HCEC 1CT (cell line): Measurements from ENCODE around the gene ZNF701.
"Not testable (repeated sequence)": the region's sequence is repeated elsewhere in the genome, so short reads cannot be mapped to it uniquely, and the experiment has no call there.

Experiments
- DNase-seq: peaks from one replicate; pipeline ENCODE4 v3.0.0-alpha.2; 2017

ZNF701 gene

GRCh38 chr19:52570000-52570861 is at the start of gene ZNF701:
Gene ZNF701, plus strand, starts transcription at chr19:52570287. Its CDS starts 3,861 bp downstream, at chr19:52574148.
- DNase-seq = peak; percentile 67

- DNase-seq = no peak
These were observed 47.5 kb upstream of the ZNF701 start for GRCh38 chr19:52522551-52522950.

GRCh38 chr19:52524086-52524485 is 46.0 kb upstream of the ZNF701 start:
- DNase-seq = no peak

- peak; percentile 90 for DNase-seq
These were observed 42.7 kb upstream of the ZNF701 start, which contains the start of gene ZNF808 for GRCh38 chr19:52527134-52527955. Gene ZNF808, plus strand, starts transcription at chr19:52527668. Its CDS starts 15,617 bp downstream, at chr19:52543285.

- DNase-seq = no peak
These were observed 42.1 kb upstream of the ZNF701 start for GRCh38 chr19:52527956-52528351.

- no peak for DNase-seq
These were observed 37.6 kb upstream of the ZNF701 start for GRCh38 chr19:52532480-52532879.

GRCh38 chr19:52533901-52534300 is 36.2 kb upstream of the ZNF701 start:
- no peak for DNase-seq

GRCh38 chr19:52535385-52535770 is 34.7 kb upstream of the ZNF701 start:
- not testable (repeated sequence) for DNase-seq

- peak; percentile 79 for DNase-seq
These were observed 34.2 kb upstream of the ZNF701 start for GRCh38 chr19:52535771-52536447.

GRCh38 chr19:52536448-52536800 is 33.7 kb upstream of the ZNF701 start:
- no peak for DNase-seq

GRCh38 chr19:52538815-52539214 is 31.3 kb upstream of the ZNF701 start:
- DNase-seq = not testable (repeated sequence)

GRCh38 chr19:52541176-52541575 is 28.9 kb upstream of the ZNF701 start:
- not testable (repeated sequence) for DNase-seq

- DNase-seq = no peak
These were observed 28.5 kb upstream of the ZNF701 start for GRCh38 chr19:52541608-52542007.

GRCh38 chr19:52542541-52542940 is 27.5 kb upstream of the ZNF701 start:
- not testable (repeated sequence) for DNase-seq

GRCh38 chr19:52542984-52543664 is 27.0 kb upstream of the ZNF701 start:
- DNase-seq = no peak

GRCh38 chr19:52554216-52554971 is 15.7 kb upstream of the ZNF701 start:
- no peak for DNase-seq

GRCh38 chr19:52557231-52557995 is 12.7 kb upstream of the ZNF701 start:
- DNase-seq = no peak

GRCh38 chr19:52558732-52559445 is 11.2 kb upstream of the ZNF701 start:
- DNase-seq = not testable (repeated sequence)

GRCh38 chr19:52561611-52562010 is 8.5 kb upstream of the ZNF701 start:
- DNase-seq = not testable (repeated sequence)

- DNase-seq = no peak
These were observed 4.0 kb upstream of the ZNF701 start for GRCh38 chr19:52566121-52566520.
